ENCODE measurements around the gene EOMES.

DNA sequence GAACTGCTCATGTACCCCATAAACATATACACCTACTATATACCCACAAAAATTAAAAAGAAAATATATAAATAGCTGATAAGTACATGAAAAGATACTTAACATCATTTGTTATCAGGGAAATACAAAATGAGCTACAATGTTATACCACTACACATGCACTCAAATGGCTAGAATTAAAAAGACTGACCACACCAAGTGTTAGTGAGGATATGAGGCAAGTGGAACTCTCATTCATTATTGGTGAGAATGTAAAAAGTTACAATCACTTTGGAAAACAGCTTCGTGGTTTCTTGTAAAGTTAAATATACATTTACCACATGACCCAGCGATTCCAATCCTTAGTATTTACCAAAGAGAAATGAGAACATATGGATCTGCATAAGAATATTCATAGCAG is 26.5 kb downstream of the EOMES start:
- no peak for TF ChIP-seq POLR2A (IDR thresholded peaks at IDR 0.05)
- TF ChIP-seq, protein P1, sequence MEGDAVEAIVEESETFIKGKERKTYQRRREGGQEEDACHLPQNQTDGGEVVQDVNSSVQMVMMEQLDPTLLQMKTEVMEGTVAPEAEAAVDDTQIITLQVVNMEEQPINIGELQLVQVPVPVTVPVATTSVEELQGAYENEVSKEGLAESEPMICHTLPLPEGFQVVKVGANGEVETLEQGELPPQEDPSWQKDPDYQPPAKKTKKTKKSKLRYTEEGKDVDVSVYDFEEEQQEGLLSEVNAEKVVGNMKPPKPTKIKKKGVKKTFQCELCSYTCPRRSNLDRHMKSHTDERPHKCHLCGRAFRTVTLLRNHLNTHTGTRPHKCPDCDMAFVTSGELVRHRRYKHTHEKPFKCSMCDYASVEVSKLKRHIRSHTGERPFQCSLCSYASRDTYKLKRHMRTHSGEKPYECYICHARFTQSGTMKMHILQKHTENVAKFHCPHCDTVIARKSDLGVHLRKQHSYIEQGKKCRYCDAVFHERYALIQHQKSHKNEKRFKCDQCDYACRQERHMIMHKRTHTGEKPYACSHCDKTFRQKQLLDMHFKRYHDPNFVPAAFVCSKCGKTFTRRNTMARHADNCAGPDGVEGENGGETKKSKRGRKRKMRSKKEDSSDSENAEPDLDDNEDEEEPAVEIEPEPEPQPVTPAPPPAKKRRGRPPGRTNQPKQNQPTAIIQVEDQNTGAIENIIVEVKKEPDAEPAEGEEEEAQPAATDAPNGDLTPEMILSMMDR (IDR thresholded peaks at IDR 0.05), result no peak
